Spinal cord (tissue), 10 donors: ENCODE data around the gene NEGR1. TPM values are rescaled to one million over a fixed set of nuclear protein-coding genes. Genes with fewer than 3 reads are reported as not detected.

Experiments used
- DNase-seq, 6 donors: peaks; one replicate each; pipeline versions ENCODE4 v3.0.0 to v3.0.0-alpha.2; 2013 to 2015; ENCODE audit warnings: low spot score in 6 of 6, low read depth in 4 of 6
- H3K27ac ChIP-seq: one replicate; pipeline ENCODE4 v1.5.1; 2013; ENCODE audit warnings: low read depth, low read length, control low read depth
- H3K27me3 ChIP-seq: one replicate; pipeline ENCODE4 v1.6.1; 2013; ENCODE audit warnings: low read length; ENCODE audit not compliant: control insufficient read depth, insufficient read depth
- H3K36me3 ChIP-seq: one replicate; pipeline ENCODE4 v1.6.1; 2013; ENCODE audit warnings: low read length; ENCODE audit not compliant: control insufficient read depth, insufficient read depth
- H3K4me1 ChIP-seq: one replicate; pipeline ENCODE4 v1.6.1; 2013; ENCODE audit warnings: low read length; ENCODE audit not compliant: control insufficient read depth, insufficient read depth
- H3K4me3 ChIP-seq: one replicate; pipeline ENCODE4 v1.5.1; 2013; ENCODE audit warnings: low read depth, low read length, control low read depth
- H3K9me3 ChIP-seq: one replicate; pipeline ENCODE4 v1.6.1; 2013; ENCODE audit warnings: low read length; ENCODE audit not compliant: control insufficient read depth, insufficient read depth
- WGBS: methylation state at CpG from one replicate; pipeline ENCODE4 v1.1.5; 2013; ENCODE audit warnings: missing lambda C conversion rate; ENCODE audit not compliant: insufficient coverage; 5-methylcytosine and 5-hydroxymethylcytosine counted together
- polyA plus RNA-seq, 2 donors: library from polyadenylated mRNA; unstranded; fragments of 120-200 nt; gene quantifications; one replicate each; pipeline ENCODE4 v1.2.1, GENCODE V29; 2013; ENCODE audit not compliant: insufficient read length in 2 of 2
- total RNA-seq, 2 donors: library from RNA; depleted of rRNA in 1 of 2; stranded (reverse); fragments of 120-200 nt in 1 of 2; fragments of >200 nt in 1 of 2; gene quantifications; one replicate each; pipeline versions ENCODE4 v1.2.3 to v1.2.4, GENCODE V29; 2013 to 2014
- donor health status: healthy.

NEGR1 gene
- total and polyA plus RNA-seq, 4 donors, result 21.4 to 88.6 (median 72.8) TPM

DNA sequence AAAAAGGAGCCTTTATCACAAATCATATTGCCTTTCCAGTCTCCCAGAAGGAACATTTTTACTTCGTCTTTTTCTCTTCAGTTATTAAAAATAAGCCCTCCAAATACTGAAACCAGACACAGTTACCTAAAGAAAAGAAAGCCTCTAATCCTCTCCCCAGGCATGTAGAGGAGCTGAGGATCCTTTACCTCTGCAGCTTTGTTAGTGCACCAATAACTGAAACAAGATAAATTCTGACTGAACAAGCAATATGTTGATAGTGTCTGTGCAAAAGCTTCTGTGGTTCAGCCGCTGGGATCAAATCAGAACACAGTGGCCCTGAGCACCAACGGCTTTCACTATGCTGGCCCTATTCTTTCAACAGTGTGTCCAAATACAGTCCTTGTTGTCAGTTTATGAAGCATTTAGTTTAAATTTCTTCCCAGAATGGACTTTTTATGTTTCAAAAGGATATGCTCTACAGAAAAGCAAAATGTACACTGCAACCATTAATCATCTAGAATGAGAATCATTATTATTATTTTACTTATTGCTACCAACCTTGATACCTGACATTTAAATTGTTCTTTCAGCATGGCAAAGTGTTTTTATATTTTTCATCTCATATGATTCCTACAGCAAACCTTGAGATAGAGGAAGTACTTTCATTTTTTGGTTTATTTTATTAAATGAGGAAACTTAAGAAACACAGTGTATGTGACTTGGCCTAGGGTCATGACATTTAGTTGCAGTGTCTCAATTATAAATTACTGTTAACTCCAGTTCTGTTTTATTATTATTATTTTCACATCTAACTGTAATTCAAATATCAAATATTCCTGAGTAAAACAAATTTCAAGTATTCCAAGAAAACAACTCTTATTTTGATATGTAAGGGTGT is 217.9 kb downstream of the NEGR1 start:
- WGBS, result 50% methylated on average over 1 of the region's 3 CpGs

DNA sequence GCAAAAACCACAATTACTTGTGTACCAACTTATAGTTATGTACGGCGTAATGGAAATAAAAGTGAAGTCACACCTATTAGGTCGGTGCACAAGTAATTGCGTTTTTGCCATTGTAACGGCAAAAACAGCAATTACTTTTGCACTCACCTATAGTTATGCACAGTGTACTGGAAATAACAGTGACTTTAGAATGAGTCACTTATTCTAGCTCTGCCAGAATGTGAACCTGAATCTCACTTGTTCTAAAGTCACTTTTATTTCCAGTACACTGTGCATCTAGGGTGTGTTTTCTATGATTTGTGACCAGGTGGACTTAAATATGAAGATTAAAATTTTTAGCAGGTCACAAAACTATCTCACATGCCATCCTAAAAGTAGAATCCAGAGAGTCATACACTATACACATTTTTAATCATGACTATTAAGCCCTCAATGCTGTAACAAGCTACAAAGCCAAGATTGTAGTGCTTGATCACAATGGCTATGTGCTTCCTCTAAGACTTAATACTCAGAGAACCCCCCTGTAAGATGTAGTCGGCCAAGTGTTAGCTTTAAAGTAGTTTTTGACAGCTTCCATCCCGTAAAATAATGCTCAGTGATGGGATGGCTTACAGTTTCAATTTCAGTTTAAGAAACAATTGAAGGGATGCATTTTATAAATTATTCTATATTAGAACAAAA is 218.8 kb downstream of the NEGR1 start:
- WGBS, result no CpG with 5 or more reads among the region's 7 CpGs
- Histone ChIP-seq H3K27ac (no peak overlapping the region), H3K4me3 (no peak overlapping the region), H3K4me1 (no peaks in the 10 kb centered on the region), H3K36me3 (no peaks in the 10 kb centered on the region), H3K9me3 (no peaks in the 10 kb centered on the region), H3K27me3 (no peaks in the 10 kb centered on the region)
- no peak for DNase-seq

More for the DNA sequence above, 217.9 kb downstream of the NEGR1 start:
- Histone ChIP-seq H3K4me1 (no peaks in the 10 kb centered on the region), H3K4me3 (no peak overlapping the region), H3K27ac (no peak overlapping the region), H3K36me3 (no peaks in the 10 kb centered on the region), H3K27me3 (no peaks in the 10 kb centered on the region), H3K9me3 (no peaks in the 10 kb centered on the region)
- peak in 2 of 6 donors; percentile 16 to 45 for DNase-seq

DNA sequence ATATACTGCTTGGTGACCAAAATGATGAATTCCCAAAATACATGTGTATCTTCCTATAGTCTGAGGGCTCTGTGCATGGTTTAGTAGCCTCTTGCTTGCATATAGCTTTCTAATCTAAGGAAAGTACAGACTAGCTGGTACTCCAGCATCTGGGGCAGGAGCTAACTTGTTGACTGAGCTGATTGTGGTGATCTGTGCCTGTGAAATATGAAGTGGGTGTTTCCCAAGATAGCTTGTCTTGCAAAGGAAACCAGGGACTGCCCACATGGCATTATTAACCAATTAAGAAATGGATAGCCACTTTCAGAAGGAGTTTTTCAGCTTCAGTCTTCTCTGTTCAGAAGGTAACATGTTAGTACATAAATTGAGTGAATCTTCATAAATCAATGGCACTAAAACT is 219.8 kb downstream of the NEGR1 start:
- Histone ChIP-seq H3K4me3 (no peak overlapping the region), H3K36me3 (no peaks in the 10 kb centered on the region), H3K27me3 (no peaks in the 10 kb centered on the region), H3K27ac (no peak overlapping the region), H3K4me1 (no peaks in the 10 kb centered on the region), H3K9me3 (no peaks in the 10 kb centered on the region)
- DNase-seq, result no peak

DNA sequence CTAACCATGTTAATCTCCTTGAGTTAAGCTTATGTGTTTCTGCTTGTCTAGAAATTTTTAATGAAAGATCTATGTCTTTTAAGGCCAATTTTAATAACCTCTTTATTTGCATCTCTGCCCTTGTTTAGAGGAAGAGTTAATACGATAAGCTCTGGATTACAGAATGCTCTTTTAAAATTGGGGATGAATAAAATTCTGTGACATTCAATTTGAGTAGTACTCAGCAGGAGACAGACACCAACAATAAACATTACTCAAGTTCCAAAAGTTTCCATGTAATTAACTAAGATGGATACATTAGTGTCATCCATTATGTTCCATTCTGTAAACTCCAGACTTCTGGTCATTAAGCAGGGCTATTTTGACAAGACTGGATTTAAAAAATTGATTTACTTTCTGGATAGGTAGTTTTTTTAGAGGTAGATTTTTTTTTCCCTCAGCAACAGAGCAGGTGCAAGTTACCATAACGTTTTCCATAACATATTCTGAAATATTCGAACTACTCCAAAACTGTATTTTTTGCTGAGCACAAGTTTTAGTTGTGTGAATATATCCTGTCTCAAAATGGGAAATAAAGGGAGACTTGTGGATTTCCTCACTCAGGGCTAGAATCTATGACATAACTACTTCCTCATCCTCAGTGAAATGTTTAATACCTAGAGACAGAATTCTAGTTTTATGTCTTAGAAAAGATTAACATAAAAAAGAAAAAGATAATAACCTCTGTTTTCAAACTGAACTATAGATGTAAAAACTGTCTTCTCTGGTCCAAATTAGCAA is 221.7 kb downstream of the NEGR1 start:
- no peaks in the 10 kb centered on the region for H3K27me3 ChIP-seq
- DNase-seq, result peak in 1 of 6 donors; percentile 49
- H3K4me3 ChIP-seq, result no peak overlapping the region
- no peak overlapping the region for H3K27ac ChIP-seq
- H3K4me1 ChIP-seq, result no peaks in the 10 kb centered on the region
- WGBS, result no CpG with 5 or more reads among the region's 3 CpGs
- H3K36me3 ChIP-seq, result no peaks in the 10 kb centered on the region
- H3K9me3 ChIP-seq, result no peaks in the 10 kb centered on the region

DNA sequence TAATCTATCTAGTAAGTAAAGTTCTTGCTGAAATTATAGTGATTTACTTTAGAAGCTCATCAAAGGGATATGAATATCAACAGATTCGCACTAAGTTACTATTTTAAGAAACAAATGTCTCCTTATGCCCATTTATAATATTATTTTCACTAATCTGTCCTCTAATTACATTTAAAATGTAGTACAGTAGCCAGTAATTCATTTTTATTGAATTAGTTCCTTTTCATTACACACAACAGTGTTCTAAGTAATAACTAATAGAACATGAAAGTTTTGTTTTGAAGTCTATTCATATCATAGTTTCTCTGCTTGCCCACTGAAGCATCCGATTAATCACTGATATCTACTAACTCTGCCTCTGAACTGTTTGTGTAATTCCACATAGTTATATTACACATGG is 225.8 kb downstream of the NEGR1 start:
- Histone ChIP-seq H3K36me3 (no peaks in the 10 kb centered on the region), H3K4me3 (no peak overlapping the region), H3K9me3 (no peaks in the 10 kb centered on the region), H3K4me1 (no peaks in the 10 kb centered on the region), H3K27me3 (no peaks in the 10 kb centered on the region), H3K27ac (no peak overlapping the region)
- 100% methylated on average over 1 of the region's 2 CpGs for WGBS
- no peak for DNase-seq

DNA sequence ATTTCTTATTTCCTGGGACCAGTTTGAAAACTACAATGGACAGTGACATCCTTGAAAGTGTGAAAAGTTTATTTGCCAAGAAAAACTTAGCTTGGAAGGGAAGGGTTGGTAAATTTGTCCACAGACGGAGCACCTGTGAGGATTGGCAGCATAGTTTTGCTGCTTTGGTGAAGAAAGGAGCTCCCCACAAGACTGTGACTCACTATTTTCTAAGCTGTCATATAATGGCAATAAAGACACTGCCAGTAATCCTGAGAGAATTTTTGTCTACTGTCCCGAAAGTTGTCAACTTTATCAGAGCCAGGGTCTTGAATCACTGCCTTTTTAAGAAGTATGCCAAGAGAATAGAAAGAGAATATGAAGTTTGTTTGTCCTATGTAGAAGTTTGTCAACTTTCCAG is 230.8 kb downstream of the NEGR1 start:
- no CpG with 5 or more reads among the region's 2 CpGs for WGBS
- Histone ChIP-seq H3K9me3 (no peaks in the 10 kb centered on the region), H3K36me3 (no peaks in the 10 kb centered on the region), H3K4me1 (no peaks in the 10 kb centered on the region), H3K27ac (no peak overlapping the region), H3K4me3 (no peak overlapping the region), H3K27me3 (no peaks in the 10 kb centered on the region)
- DNase-seq, result no peak

DNA sequence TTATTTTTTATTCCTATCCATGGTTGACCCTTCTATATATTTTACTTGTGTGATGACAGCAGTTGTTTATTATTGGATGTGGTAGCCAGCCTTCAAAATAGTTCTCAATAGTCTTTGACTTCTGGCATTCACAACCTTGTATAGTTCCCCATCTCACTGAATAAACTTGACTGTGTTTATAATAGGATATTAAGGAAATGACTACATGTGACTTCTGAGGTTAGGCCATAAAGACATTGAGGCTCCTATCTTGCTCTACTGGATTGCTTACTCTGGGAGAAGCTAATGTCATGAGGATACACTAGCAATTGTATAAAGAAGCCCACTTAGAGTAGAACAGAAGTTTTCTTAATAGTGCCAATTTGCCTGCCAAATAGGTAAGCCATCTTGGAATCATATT is 231.8 kb downstream of the NEGR1 start:
- H3K9me3 ChIP-seq, result no peaks in the 10 kb centered on the region
- no peak for DNase-seq
- H3K27me3 ChIP-seq, result no peaks in the 10 kb centered on the region
- H3K4me1 ChIP-seq, result no peaks in the 10 kb centered on the region
- H3K36me3 ChIP-seq, result no peaks in the 10 kb centered on the region
- H3K27ac ChIP-seq, result no peak overlapping the region
- H3K4me3 ChIP-seq, result no peak overlapping the region

DNA sequence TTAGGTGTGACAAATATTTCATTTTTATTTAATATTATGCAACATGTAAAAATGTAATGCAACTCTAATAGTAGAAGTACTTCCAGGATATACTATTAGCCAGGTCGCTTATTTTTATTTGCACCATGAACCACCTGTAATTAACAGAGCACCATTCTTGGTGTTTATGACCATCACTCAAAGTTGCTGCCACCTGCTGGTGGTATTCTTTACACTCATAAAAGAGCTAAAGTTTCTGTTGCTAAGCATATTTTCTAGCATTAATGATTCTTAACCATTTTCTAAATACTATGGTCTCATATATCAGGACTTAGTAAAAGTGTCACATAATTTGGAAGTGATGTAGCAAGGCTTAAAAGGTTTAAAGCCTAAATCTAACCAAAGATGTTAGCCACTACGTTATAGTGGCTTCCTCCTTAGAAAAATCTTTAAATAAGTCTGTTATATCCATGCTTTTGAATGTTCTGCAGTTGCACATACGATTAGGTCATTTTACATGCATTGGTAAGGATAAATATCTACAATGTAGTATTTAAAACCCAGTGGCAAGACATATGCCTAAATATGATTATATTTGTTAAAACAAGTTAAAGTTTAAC is 244.5 kb downstream of the NEGR1 start:
- Histone ChIP-seq H3K27ac (no peak overlapping the region), H3K4me3 (no peak overlapping the region), H3K4me1 (no peaks in the 10 kb centered on the region), H3K27me3 (no peaks in the 10 kb centered on the region), H3K36me3 (no peaks in the 10 kb centered on the region), H3K9me3 (no peaks in the 10 kb centered on the region)
- peak in 2 of 6 donors; percentile 55 for DNase-seq
- WGBS, result no CpG with 5 or more reads among the region's 3 CpGs

DNA sequence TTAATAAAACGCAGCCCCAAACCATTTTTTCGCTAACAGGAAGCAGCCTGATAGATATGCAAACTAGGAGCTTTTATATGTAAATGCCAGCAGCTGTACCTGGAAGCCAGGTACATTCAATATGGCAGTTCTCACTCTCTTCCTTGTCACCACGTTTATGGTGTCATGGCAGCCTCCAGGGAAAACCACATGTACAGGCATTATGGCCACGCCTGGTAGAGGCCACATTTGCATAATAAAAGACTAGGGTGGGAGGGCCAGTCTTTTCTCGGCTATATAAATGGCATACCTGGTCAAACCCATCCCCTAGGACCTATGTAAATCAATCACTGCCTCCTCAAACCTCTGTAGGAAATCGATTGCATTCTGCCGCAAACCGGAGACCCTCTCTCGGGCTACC is 247.5 kb downstream of the NEGR1 start:
- 93% methylated on average over 7 of the region's 9 CpGs for WGBS
- H3K27me3 ChIP-seq, result no peaks in the 10 kb centered on the region
- H3K9me3 ChIP-seq, result no peaks in the 10 kb centered on the region
- no peak overlapping the region for H3K4me3 ChIP-seq
- H3K4me1 ChIP-seq, result no peaks in the 10 kb centered on the region
- no peak for DNase-seq
- H3K27ac ChIP-seq, result no peak overlapping the region
- no peaks in the 10 kb centered on the region for H3K36me3 ChIP-seq
